NCI-H82 treated with DMSO at 0.1 percent for 48 hours (cell line): ENCODE data around the gene RYR2.

Experiments used
- DNase-seq: peaks from one replicate; lab custom pipeline; 2025; ENCODE audit not compliant: unreplicated experiment; lab: John Stamatoyannopoulos, UW

Gene RYR2

DNA sequence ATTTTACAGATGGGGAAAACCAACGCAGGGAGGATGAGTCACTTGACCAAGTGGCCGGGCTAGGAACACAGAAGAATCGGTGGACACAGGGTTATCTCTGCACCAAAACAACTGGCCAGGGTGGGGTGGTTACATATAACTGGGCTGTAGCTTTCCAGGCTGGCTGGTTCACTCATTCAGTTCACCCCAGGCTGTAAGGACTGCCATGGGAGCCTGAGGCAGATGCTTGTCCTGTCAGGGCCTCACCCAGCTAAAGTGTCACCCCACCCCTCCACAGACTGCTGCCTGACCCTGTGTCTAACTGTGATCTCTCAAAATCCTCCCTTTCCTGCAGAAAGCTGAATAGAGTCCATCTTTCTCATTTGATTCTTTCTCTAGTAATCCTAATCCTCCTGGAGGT is 387.3 kb downstream of the RYR2 start:
- no peak for DNase-seq

DNA sequence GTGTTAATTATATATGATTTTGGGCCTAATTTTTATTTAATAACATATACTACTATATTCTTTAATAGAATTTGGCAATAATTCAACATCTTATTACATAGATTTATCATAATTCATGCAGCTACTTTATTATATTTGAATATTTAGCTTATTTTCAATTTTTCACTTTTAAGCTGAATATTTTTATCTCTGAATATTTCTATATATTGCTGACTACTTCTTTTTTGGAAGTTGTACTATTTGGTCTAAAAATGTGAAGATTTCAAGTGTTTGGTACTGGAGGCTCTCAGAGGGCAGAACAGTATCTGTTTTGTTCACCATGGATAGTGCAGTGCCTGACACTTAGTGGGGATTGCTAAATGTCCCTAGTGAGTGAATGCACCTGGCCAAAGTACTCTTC is 389.5 kb downstream of the RYR2 start:
- DNase-seq, result no peak

DNA sequence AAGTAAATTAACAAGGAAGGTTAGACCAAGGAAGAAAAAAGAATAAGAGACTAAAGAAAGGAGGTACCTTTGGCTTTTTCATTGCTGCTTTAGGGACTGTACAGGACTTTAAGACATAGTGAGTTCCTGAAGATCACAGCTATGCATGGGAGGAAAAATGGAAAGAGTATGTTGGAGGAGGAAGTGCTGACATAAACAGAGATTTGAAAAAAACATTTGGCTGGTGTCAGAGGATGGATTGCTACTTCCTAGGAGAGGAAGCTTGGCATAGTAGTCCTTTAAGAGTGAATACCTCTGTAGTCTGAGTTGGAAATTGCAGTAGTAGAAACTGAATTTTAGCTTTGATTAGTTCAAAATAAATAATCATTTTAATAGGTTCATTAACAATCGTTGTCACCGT is 398.4 kb downstream of the RYR2 start:
- DNase-seq, result no peak

DNA sequence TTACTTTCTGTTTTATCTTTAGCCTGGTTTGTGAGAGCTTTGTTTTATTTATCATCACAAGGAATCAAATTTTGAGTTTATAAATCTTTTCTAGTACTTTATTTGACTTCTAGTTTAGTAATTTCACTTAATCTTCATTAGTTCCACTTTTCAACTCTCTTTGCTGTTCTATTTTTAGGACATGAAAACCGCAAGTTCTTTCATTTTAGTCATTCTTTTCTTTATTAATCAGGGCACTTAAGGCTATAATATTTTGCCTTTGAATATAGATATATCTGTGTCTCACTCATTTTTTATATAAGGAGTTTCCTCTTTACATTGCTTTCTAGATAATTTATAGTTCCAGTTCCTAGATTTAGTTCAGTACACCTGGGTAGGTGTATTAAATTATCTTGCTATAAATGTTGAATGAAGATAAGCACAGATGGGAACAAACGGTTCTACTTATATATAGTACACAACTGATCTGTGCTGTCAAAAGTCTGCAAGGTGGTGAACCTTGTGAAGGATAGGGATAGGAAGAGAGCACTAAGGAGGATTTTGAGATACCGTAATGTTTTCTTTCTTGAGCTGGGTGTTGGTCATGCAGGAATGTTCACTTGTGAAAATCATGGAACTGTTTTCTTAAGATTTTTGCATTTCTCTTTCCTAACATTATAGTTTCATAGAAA is 402.3 kb downstream of the RYR2 start:
- no peak for DNase-seq

DNA sequence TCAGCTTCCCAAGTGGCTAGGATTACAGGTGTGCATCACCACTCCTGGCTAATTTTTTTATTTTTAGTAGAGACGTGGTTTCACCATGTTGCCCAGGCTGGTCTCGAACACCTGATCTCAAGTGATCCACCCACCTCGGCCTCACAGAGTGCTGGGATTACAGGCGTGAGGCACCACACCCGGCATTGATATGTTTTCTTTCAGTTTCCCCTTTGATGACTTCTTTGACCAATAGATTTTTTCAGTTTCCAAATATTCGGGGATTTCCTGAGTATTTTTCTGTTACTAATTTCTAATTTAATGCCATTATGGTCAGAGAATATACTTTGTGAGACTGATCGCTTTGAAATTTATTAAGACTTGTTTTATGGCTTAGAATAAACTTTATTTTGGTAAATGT is 406.1 kb downstream of the RYR2 start:
- no peak for DNase-seq

DNA sequence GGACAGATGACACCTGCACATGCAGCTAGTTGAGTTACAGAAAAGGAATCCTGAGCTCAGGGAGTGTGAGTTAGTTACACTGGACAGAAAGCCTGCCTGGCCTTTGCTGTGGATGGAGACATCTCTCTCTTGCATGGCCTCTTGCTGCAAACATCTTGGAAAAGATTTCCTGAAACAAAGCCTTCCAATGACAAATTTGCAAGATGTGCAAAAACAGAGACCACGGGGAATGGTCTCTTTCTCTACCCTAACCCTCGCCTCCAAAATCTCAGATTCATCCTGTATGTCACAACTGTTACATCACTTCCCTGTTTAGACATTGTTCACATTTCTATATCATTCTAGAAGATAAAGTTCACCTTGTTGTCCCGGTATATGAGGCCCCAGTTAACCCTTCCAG is 415.6 kb downstream of the RYR2 start:
- DNase-seq, result no peak

DNA sequence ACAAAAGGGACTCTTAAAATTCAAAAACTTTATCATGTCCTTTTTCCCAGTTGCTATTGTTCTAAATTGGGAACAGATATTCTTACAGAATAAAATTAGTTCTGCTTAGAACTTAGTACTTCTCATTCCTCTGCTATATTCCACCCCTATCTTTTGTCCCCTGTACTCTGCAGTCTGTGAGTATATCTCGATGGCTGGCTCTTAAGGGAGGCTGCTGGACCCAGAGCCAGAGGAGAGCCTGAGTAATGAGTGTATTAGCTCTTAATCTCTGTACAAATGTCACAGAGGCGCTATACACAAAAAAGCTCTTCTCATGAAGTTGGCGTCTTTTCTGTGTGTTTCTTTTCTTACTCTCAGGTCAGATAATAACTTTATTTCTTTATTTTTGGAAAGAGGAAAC is 425.3 kb downstream of the RYR2 start:
- DNase-seq, result peak; percentile 5

DNA sequence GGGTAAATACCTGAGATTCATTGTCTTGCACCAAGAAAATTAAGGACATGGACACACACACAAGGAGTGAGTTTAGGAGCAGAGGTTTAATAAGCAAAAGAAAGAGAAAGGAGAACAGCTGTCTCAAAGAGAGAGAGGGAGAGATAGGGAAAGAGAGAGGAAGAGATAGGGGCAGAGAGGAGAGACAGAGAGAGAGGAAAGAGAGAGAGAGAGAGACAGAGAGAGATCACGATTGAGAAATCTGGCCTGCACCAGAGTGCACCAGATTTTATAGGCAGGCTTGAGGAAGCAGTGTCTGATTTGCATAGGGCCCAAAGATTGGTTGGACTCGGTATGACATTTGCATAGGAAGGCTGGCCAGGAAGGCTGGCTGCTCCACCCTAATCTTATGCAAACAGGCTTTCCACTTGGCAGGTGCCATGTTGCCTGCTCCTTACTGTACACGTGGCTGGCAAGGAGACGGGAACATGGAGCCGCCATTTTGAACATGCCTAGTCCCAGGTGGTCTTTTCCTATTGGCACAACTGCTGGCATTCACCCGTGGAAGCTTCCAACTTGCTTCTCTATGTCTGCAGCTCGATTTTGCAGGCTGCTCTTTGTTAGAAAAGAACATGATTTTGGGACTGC is 428.8 kb downstream of the RYR2 start:
- peak; percentile 53 for DNase-seq

DNA sequence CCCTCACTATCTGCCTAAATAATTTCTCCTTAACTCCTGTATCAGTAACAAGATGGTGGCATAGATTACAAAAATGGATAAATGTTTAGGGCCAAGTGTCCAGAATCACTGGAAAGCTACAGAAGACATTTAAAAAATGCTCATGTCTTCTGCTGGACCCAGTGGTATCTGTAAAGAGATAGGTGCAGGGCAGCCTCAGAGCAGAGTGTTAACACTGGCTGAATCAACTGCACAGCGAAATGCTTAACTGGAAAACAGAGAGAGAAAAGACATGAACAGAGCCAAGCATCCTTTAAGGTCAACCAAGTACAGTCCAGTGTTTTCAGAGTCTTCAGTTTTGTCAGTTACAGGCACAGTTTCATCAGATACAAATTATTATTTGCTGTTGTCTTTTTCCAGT is 429.4 kb downstream of the RYR2 start:
- DNase-seq, result no peak

DNA sequence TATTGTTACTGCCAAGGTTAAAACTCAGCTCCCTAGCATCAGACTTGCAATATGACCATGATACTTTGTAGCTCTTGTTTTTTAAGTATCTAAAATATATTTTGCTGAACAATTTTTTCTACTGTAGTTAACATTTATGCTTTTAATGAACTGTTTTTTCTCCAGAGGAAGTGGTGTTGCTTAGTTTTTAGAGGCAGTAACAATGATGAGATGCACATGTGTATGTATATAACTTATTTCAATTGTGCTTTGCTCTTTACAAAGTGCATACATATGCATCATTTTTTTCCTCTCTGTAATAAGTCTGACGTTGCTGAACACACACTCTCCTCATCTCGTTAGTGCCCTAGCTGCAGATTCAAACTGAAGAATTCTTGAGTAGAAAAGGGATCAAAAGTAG is 430.0 kb downstream of the RYR2 start:
- no peak for DNase-seq

DNA sequence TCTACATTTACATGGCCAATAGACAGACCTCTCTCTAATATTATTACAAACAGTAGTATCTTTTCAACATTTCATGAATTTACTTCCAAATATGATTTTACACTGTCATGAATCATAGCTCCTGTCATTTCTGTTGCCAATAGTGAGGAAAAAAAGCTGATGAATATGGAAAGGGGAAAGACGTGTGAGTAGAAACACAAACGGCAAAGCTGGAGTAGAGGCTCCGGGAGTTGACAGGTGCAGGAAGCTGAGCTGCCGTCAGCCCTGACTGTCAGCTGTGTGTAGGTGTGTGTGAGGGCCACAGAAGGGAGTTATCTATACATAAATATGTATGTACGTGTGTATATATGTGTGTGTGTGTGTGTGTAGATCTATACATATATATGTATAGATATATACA is 431.9 kb downstream of the RYR2 start:
- DNase-seq, result no peak

DNA sequence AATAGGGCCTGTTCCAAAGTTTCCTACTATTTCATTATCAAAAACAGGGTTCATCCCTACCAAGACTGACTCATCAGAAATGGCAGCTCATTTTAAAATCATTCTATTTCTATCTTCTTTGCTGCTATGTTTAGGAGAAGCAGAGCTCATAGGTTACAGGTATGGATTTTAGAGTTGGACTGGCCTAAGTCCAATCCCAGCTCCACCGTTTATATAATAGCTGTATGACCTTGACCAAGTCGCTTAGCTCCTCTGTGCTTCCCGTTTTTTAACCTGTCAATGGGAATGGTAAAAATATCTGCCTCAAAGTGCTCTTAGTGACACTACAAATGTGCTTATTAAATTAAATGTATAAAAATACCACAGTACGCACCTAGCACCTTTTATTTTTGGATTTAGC is 436.1 kb downstream of the RYR2 start:
- DNase-seq, result no peak

DNA sequence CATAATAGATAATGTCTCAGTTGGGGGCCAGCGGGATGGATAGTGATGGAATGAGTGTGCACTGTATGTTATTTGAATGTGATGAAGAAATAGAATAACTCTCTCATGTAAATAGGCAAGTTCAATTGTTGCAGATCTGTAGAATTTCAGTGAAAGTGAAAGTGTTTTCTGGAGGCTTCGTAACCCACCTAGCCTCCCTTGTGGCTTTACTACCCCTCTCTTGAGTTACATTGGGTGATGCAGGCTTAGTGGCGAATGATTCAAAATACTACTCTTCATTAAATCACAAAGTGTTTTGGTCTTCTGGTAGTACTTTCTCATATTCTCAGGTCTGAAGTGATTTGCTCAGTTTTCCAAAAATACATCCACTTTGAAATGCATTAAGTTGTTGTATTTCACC is 436.9 kb downstream of the RYR2 start:
- no peak for DNase-seq

DNA sequence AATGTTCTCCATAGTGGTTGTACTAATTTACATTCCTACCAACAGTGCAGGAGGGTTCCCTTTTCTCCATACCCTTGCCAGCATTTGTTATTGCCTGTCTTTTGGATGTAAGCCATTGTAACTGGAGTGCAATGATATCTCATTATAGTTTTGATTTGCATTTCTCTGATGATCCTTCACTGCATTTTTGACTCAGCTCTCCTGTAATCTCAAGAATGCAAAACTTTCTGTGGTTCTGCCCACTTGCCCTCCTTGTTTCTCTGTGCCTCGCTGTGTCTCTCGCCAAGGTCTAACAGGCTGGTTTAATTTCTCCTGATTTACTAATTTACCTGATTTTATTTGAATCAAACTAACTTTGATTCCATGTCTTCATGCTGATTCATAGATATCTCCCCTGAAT is 440.8 kb downstream of the RYR2 start:
- DNase-seq, result no peak

DNA sequence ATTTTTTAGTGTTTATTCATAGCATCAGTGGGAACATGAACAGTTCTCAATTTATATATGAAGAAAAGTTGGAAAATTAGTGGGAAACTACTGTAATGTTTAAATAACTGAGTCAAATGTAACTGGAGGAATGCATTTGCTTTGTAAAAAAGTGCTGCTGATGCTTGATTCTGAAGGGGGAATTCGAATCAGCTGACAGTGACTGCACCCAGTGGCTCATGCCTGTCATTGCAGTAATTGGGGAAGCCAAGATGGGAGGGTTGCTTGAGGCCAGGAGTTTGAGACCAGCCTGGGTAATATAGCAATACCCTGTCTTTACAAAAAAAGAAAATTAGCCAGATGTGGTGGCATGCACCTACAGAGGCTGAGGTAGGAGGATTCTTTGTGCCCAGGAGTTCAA is 450.4 kb downstream of the RYR2 start:
- DNase-seq, result no peak

DNA sequence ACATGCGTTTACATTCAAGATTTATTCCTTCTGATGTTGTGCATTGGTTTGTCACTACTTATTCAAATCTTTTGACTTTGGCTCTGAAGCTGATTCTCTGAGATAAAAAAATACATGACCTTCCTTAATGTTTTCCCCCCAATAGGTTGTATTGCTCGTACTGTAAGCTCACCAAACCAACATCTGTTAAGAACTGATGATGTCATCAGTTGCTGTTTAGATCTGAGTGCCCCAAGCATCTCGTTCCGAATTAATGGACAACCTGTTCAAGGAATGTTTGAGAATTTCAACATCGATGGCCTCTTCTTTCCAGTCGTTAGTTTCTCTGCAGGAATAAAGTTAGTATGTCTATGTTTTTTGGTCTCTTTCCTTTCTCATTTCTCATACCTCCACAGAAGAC is 458.6 kb downstream of the RYR2 start:
- DNase-seq, result no peak

DNA sequence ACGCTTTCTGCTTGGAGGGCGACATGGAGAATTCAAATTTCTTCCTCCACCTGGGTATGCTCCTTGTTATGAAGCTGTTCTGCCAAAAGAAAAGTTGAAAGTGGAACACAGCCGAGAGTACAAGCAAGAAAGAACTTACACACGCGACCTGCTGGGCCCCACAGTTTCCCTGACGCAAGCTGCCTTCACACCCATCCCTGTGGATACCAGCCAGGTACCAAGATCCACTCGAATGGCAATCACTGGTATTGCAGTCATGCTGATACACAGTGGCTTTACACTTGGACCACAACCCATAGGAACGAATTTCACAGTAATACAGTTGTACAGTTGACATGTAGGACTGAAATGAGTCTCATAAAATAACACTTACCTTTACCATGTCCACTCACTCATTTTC is 461.3 kb downstream of the RYR2 start:
- DNase-seq, result no peak

DNA sequence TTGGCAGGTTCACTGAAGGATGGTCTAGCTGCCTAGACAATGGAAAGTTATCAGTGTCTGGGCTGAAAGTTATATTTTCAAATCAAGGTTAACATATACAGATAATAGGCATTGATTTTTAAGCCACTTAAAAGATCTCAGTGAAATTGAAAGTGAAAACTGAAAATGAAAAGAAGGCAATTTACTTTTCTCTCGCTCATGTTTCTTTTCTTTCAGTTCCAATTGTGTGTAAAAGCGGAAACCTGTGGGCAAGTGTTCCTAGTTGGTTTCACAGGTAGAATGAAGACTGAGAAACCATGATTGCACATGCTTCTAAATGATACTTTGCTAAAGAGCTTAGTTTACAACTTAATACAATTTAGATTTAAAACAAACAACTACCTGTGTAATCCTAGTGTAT is 465.0 kb downstream of the RYR2 start:
- no peak for DNase-seq

DNA sequence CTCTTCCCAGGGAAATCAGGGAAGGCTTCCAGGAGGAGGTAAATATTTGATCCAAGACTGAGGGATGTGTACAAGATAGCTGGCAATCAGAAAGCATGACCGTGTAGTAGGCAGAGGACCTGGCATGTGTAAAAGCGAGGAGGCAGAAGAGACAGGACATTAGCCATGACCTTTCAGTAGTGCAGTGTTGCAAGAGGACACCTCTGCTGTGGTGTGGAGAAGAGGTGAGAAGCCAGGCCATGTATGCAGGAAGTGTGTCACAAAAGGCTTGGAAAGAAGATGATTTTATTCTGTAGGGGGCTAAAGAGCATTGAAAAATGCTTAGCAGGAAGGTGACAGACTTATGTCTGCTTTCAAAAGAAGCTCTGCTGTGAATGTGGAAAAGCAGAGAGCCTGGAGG is 467.8 kb downstream of the RYR2 start:
- DNase-seq, result no peak

DNA sequence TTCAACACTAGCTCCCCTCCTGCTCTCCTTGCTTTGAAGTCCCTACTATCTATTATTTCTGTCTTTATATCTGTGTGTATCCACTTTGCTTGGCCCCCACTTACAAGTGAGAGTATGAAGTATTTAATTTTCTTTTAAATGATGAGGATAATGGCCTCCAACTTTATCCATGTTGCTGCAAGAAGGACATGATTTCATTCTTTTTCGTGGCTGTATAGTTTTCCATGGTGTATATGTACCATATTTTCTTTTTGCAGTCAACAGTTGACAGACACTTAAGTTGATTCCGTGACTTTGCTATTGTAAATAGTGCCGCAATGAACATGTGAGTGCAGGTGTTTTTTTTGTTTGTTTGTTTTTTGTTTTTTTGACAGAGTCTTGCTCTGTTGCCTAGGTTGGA is 483.1 kb downstream of the RYR2 start:
- no peak for DNase-seq

DNA sequence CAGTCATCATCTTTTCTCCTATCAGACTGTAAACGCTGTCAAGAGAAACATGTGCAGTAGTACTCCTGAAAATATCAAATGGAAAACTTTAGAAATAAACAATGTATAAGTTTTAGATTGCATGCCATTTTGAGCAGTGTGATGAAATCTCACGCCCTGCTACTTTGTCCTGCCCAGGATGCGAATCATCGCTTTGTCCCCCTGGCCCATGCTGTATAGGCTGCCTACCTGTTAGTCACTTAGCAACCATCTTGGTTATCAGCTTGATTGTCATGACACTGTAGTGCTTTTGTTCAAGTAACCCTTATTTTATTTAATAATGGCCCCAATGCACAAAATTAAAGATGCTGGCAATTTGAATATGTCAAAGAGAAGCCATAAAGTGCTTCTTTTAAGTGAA is 485.8 kb downstream of the RYR2 start:
- DNase-seq, result no peak

DNA sequence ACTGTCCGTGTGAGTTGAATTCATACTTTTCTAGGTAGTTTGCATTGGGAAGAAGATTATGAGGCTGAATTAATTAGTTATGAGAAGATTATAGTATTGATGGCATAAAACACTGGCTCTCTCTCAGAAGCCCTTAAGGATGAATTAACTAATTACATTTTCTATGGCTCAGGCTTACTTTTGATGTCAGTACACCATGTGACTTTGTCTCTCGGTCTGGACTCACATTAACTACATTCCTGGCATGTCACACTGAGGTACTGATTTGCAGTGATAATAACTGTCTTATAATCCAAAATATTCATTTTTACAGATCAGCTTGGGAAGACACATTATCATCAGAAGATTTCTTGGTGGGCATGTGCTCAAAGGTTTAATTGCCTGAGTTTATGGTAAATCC is 486.6 kb downstream of the RYR2 start:
- no peak for DNase-seq

DNA sequence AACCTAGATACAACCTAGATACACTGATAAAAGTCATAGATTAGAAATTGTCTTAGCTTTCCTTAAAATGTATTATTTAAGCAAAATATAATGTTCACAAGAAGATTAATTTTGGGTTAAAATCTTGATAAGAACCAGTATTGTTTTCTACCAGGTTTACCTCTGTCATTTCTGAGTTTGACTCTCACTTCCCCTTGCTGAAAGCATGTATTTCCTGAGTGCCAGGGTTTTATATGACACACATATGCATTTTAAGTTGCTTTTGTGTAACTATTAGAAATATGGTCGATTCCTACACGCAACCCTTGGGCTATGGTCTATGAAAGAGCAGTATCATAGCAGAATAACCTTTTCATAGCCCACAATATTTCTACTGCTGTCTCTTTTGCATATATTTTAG is 497.1 kb downstream of the RYR2 start:
- DNase-seq, result no peak
